Measurements from ENCODE around the gene C1orf35.

The C1orf35 gene

DNA sequence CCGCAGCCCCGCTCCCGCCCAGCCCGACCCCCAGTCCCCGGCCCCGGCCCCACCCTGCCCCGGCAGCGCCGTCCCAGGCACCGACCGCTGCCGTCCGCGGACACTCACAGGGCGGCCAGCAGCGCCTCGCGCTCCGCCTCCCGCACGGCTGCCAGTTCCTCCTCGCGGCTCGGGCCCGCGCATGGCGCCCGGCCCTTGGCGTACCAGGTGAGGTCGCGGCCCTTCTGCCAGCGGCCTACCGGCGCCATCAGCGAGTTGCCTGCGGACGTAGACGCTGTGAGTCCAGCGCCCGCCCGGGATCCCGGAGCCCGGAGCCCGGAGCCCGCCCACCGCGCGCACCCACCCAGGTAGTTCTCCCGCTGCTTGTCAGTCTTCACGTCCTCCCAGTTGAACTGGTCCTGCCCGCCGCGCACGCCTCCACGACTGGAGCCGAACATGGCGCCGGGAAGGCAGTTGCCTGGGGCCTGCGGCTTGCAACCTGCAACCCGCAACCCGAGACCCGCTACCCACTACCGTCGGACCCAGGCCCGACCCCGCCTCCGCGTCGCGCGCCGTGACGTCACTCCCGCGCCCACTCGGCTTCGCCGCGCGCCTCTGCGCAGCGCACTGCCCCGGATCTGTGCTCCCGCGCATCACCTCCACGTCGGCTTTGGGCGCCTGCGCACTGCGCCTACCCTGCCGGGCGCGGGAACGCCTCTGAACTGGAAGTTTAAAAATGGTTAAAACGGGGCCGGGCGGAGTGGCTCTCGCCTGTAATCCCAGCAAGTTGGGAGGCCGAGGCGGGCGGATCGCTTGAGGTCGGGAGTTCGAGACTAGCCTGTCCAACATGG is at the start of gene C1orf35:
Gene C1orf35, minus strand, starts transcription at position 535 of the 830 bp plus-strand sequence. Its CDS starts 98 bp downstream, at position 437.
- peak; percentile 90 to 91 (median 90) for DNase-seq (ENCODE audit: low read depth in 2 of 3, low spot score in 2 of 3)

DNA sequence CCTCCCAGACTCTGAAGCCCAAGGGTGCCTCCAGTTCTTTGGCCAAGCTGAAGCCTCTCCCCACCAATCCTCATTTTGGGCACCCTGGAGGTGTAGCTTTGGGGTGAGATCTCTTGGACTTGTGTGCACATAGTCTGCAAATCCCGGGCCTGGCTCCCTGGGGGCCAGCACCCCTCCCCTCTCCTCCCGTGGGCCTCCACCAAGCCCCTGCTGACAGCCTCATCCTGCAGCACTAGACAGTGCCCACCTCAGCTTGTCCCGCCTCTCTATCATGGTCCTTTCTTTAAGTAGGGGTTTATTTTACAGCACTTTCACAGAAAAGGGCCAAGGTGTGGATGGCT is 49.8 kb upstream of the C1orf35 start:
- no peak for DNase-seq (ENCODE audit: low read depth in 2 of 3, low spot score in 2 of 3)

DNA sequence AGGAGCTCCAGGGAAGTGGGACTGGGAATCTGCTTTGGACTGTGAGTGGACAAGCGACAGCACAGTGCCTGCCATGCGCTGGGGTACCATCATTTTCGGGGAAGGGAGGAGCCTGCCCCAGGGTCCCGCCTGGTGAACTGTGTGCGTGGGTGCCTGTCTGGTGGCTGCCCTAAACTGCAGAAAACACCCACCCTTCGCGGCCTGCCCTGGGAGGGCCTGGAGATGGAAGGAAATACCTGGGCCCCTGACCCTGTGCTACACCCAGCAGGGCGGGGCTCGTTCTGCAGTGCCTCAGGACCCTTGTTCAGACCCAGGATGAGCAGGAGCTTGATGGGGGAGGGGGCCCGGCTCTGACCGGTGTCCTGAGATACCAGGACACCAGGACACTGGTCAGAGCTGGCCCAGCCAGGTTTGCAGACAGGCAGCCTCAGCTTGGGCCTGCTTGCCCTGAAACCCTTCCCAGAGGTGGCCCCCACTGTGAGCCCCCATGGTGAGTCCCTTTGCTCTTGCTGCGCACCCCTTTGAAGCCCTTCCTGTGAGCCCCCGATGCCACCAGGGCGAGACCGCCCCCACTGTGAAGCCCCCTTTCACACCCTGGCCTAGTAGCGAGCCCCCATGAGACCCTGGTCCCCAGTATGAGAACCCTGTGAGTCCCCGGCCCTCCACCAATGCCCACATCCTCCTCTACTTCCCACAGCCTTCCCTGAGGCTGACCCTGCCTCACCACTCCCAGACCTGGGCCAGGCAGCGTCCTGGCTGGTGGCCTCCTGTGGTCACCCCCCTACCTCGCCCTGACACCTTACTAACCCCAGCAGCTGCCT is 49.2 kb upstream of the C1orf35 start:
- DNase-seq (ENCODE audit: low read depth in 2 of 3, low spot score in 2 of 3): no peak

DNA sequence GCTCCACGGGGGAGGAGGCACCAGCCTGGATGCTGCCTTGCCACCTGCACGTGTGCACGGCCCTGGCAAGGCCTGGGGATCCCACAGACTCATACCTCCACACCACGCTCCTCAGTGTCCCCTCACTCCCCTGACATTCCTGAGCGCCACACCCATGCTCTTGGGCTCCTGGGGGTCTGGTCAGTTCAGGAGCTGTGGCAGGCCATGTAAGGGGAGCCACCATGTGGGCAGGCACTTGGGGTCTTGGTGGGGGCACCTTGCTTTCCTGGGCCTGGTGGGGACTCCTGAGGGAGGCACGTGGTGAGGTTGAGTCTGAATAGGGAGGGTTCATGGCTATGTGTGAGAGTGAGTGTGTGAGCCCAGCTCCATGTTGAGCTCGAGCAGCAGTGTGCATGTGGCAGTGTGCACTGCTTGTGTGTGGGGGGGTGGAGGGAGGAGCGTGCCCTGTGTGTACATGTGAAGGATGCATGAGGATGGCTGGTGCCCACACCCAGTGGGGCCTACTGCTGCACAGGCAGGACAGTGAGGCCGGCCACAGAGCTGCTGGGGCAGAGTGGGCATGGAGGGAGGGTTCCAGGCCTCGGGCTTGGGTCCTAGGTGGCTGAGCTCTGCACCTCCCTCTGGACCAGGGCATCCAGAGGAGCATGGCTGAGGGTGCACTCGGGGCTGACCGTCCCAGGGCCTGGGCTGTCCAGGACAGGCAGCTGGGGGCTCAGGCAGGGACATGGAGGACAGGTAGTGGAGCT is 48.2 kb upstream of the C1orf35 start:
- DNase-seq (ENCODE audit: low read depth in 2 of 3, low spot score in 2 of 3): no peak

DNA sequence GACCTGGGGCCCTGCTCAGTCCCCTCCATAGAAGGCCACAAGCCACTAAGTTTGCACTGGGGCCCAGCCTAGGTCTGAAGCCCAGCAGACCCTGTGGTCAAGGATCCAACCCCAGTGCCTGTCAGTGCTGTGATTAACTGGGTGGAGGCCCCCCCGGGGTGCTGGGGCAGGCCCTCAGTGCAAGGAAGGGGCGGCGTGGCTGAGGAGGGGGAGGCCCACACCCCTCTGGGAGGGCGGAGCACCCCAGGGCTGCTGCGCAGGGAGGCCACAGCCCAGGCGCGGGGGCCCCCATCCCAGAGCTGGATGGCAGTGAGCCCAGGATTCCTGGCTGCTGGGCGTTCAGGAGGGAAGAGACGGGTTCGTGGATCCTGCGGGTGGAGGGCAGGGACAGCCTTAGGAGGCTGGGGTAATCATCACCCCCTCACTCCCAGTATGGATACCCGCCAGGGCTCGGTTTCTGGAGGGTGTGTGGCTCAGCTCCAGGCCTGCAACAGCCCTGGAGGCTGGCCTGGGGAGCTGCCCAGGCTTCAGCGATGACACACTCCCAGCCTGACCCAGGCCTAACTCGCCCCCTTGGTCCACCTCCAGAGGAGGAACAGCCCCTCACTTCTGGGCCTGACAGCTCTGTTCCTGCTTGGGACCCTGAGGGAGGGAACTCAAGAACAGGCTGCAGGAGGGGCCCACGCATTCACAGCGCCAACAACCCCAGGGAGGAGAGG is 47.5 kb upstream of the C1orf35 start:
- DNase-seq (ENCODE audit: low read depth in 2 of 3, low spot score in 2 of 3): no peak

DNA sequence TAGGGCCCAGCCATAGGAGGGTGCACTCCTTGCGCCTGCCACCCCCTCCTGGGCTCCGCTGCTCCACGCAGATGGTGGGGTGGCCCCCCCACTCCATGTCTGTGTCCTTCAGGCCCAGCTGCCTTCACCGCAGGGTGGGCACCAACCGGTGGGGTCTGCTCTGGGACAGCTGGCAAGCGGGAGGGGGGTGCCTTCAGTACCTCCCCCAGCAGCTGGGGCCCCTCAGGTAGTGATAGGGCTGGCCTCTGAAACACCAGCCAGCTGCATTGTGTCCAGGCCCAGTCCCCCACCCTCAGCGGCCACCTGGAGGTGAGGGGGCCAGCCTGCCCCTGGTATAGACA is 47.0 kb upstream of the C1orf35 start:
- no peak for DNase-seq (ENCODE audit: low read depth in 2 of 3, low spot score in 2 of 3)

DNA sequence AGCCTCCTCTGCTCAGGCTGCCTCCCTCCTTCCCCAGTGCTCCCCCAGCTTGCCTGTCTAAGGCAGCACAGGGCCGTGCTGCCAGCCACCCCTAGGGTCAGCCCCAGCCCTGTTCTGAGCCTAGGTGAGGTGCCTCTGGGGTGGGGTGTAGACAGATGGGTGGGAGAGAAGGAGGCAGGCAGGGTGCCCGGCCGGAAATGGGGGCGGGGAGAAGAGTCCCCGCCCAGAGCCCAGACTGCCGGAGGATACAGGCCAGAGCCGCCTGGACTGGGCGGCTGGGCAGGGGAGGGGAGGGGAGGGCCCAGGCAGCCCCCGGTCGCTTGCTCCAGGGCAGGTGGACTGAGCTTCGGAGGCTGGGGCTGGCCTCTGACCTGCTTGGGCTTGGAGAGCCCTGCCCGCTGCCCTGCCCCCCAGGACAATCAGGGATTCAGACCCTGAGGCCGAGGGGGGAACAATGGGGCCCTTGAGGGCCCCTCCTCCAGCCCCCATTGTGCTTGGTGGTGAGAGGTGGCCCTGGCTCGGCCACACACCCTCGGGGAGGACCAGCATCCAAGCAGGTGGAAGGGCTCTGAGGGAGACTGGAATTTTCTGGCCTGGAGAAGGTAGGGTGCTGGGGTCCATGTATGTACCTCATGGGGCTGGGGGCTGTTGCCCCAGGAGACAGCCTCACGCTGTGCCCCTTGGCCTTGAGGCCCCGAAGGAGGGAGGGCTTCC is 46.4 kb upstream of the C1orf35 start, which contains the start of gene GJC2:
Gene GJC2, plus strand, starts transcription at position 525 of the 714 bp plus-strand sequence. CDS start 7,829 bp downstream, outside the sequence.
- no peak for DNase-seq (ENCODE audit: low read depth in 2 of 3, low spot score in 2 of 3)

DNA sequence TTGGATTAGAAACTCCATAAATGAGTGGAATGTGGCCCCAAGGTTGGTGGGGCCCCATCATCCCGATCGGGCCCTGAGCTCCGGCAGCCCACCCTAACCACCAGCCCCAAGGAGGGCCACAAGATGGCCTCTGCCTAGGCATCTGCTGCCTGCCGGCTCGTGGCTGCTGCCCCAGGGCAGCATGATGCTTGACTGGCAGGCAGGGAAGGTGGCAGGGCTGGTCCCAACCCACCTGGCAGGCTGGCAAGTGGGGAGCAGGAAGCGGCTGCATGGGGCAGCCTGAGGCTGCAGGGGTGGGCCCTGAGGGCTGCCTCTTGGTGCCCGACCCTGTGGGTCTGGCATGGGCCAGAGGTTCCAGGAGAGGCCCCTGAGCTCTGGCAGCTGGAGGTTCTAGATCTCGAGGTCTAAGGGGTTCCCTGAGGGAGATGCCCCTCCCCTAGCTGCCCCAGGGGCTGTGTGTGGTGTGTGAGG is 45.8 kb upstream of the C1orf35 start:
- DNase-seq (ENCODE audit: low read depth in 2 of 3, low spot score in 2 of 3): no peak

DNA sequence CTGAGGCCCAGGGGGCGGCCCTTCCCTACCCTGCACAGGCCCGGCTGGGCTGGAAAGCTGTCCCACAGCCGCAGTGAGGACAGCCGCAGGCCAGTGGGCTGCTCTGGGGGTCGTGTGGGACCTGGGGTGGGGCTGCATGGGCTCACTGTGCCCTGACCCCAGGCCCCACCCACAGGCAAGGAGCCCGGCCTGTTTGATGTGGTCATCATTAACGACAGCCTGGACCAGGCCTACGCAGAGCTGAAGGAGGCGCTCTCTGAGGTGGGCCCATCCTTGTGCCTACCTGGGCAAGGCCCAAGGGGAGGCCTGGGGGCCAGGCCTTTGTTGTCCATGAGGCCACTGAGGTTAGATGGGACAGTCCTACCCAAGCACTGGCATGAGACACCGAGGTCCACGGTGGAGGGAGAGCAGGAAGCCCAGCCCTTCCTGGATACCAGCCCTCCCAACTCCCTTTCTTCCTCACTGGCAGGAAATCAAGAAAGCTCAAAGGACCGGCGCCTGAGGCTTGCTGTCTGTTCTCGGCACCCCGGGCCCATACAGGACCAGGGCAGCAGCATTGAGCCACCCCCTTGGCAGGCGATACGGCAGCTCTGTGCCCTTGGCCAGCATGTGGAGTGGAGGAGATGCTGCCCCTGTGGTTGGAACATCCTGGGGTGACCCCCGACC is 45.2 kb upstream of the C1orf35 start:
- DNase-seq (ENCODE audit: low read depth in 2 of 3, low spot score in 2 of 3): no peak

DNA sequence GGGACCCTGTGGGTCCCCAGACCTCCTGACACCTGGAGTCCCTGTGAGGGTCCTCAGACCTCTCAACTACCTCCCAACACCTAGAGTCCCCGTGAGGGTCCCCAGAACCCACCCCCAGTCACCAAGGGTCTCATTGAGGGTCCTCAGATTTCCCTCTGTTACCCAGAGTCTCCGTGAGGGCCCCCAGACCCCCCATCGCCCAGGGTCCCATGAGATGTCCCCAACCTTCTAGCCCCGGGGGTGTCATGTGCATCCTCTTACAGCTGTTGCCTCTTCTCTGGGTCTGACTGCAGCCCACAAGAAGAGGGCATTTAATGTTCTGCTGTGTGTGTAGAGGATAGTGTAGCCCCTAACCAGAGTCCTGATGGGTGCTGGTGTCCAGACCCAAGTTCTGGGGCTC is 44.6 kb upstream of the C1orf35 start:
- no peak for DNase-seq (ENCODE audit: low read depth in 2 of 3, low spot score in 2 of 3)

DNA sequence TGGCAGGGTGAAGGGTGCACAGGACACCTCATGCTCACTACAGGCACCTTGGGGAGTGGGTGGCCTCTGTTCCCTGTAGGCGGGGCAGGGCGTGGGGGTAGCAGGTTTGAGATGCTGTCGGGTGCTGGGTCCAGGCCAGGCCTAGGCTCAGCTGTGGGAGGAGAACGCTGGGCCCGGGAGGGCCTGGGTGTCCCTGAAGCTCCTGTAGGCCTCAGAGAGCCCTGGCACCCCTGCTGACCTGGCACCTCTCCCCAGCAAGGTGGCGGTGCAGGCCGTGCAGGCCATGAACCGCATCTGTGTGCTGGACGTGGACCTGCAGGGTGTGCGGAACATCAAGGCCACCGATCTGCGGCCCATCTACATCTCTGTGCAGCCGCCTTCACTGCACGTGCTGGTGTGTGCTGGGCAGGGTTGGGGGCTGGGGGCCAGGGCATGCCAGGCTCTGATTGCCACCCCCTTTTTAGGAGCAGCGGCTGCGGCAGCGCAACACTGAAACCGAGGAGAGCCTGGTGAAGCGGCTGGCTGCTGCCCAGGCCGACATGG is 44.1 kb upstream of the C1orf35 start:
- no peak for DNase-seq (ENCODE audit: low read depth in 2 of 3, low spot score in 2 of 3)

DNA sequence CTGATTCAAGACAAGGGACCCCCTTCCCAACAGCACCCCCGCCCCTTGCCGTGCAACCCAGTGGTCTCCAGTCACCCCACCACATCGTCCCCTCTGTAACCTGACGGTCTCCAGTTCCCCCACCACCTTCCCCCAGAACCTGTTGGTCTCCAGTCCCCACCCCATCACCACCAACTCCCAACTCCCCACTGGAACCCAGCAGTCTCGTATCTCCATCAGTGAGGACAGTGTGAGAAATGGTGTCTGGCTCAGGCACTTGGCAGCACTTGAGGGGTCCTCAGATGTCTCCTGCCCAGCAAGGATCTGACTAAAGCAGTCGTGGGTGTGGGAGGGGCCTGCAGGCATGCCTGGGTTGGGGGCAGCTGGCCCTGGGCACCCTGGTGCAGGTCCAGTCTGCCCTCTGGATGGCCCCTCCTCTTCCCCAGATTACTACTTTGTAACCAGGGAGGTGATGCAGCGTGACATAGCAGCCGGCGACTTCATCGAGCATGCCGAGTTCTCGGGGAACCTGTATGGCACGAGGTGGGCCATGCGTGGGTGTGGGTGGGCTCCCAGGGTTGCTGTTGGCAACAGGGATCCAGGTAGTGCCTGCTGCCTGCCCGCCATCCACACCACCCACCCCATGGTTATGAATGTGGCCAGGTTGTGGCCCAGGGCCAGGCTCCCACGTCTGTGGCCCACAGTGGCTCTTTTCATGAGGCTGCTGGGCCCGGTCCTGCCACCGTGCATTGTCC is 43.5 kb upstream of the C1orf35 start:
- DNase-seq (ENCODE audit: low read depth in 2 of 3, low spot score in 2 of 3): no peak

DNA sequence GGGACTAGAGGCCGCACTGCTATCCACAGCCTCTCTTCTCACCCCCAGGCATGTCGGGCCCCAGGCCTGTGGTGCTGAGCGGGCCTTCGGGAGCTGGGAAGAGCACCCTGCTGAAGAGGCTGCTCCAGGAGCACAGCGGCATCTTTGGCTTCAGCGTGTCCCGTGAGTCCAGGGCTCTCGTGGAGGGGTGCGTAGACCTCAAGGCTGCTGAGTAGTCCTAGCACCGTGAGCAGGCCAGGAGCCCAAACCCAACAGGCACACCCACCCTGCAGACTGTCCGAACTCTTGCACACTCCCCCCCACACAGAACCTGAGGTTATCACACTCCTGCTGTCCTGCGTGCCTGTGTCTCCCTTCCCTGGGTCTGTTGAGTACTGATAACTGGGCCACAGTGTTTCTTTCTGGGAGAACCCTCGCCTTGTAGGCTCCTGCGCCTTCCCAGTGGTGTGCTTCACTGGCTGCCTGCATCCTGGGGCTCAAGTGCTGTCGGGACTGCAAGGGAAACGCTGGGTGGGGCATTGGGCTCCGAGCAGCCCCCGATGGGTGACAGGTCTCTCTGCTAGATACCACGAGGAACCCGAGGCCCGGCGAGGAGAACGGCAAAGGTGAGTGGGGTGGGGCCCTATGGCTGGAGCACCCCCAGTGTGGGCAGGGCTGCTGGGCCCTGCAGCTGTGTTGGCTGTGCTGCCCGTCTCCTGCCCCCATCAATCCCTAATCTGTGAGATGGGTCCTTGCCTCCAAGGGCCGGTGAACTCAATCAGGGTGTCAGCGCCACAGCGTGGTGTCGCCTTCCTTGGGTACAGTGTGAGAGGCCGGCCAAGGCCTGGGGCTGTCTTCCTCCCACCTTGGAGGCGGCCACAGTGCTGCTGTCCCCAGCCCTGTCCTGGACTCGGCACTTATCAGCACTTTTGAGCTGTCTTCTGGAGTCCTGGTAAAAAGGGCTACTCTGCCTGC is 42.6 kb upstream of the C1orf35 start:
- DNase-seq (ENCODE audit: low read depth in 2 of 3, low spot score in 2 of 3): no peak

DNA sequence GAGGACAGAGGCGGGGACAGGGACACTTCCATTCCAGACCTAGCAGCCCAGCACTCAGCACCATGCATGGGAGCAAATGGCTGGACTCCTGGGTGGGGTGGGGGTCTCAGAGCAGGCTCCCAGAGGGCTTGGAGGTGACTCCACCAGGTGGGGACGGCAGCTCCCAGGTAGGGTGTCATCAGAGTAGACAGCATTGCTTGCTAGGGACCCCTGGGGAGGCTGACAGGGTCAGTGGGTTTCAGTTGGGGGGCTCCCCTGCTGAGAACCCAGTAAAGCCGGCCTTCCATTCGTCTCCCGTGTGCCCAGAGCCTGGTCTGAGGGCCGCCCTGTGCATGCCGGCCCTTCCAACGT is 41.8 kb upstream of the C1orf35 start:
- DNase-seq (ENCODE audit: low read depth in 2 of 3, low spot score in 2 of 3): no peak

DNA sequence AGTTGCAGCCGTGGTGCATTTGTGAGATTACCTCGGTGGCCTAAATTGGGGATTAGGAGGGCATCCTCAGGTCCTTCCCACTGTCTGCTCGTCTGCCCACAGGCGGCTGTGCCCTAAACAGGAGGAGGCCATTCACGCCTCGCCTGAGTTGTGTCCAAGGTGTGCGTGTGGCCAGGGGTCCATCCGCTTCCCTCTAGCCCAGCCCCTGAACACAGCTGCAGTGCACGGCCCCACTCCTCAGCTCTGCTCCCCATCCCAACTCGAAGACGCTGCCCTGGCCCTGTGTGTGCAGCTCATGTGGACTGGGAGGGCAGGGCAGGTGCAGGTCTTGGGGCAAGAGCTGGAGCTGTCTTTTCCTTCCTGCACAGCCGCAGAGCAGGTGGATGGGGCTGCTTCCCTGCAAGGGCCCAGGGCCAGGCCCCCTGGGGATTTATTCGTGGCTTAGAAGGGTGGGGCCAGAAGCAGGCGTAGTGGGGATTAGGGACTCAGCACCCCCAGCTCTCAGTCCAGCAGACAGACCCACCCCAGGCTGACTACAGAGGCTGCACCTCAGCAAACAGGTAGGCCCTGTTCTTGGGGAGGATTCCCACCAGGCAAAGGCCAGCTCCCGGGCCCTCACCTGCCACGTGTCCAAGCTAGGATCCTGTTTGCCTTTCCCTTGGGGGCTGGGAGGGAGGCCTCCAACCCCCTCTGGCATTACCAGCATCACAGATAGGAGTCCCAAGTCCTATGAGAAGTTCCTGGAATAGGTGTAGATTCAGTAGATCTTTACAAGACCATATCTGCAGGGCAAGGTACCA is 41.3 kb upstream of the C1orf35 start:
- no peak for DNase-seq (ENCODE audit: low read depth in 2 of 3, low spot score in 2 of 3)

DNA sequence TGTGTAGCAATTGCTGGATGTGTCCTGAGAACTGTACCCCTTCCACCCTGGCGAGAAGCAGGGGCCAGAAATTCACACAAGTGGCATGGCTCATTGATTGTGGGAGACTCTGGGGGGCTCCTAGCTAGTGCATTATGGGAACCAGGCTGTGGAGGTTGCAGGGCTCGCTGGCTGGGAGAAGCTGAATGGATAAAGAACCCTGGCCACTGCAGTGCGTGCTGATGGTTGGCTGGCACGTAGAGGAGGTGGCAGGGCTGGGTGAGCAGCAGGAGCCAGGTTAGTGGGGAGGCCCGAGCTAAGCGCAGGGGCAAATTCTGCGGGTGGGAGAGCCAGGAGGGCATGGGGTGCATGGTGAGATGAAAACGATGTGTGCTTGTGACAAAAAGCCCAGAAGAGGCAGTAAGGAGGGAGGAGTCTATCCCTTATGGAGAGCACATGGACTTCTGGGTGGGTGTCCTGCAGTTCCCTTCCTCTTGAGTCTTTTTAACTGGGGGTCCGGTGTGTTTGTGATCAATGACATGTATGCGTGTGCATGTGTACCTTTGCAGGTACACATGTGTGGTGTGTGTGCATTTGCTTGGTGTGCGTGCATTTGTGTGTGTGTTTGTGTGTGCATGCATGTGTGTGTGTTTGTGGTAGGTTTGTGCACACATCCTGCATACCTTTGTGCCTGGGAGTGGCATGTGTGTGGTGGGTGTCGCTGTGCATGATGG is 40.5 kb upstream of the C1orf35 start:
- no peak for DNase-seq (ENCODE audit: low read depth in 2 of 3, low spot score in 2 of 3)

All from activated CD8-positive, alpha-beta memory T cell treated with anti-CD3 and anti-CD28 coated beads for 48 hours (primary cell).